ENCODE measurements around the gene FHAD1. TPM values are rescaled to one million over a fixed set of nuclear protein-coding genes. Genes with fewer than 3 reads are reported as not detected.

FHAD1 gene
- total RNA-seq, 1 experiment from 2014 or later: 3.5 TPM

DNA sequence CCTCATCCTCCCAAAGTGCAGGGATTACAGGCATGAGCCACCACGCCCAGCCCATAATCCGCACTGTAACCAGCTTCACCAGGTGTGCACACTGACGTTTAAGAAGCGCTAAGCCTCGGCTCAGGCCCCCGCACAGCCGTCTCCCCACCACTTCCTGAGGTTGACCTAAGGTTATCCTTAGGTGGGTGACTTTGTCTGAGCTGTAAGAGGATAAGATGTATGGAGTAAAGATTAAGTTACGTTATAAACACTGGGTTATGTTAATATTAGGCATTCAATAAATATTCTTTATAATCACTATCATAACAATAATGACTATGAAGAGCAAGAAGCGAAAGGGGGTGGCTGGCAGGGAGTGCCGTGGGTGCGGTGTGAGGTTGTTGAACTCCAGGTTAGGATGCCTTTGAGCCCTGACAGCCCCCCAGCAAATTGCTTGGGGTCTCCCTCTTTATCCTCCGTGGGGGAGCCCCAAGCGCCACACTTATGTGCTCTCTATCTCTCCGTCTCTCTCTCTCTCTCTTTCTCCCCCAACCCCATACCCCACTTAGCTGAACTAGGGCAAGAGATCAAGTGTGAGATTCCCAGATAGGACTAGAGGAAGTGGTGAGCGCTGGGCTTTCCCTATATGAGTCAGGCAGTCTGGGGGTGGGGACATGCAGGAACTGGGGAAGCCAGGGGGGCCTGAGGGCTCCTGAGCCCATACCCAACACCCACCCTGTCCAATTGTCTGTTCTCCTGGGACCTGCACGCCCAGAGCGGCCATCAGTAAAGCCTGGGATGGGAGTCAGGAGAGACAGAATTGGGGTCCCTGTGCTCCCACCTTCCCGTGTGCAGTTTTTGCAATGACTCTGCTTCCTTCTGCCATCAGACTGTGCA lies 170.3 kb downstream of the FHAD1 start:
- BruUV-seq (replicated peaks): no TSS peak
- DNase-seq (ENCODE audit: low read depth, low spot score) (no peak), ATAC-seq (peak; percentile 3; the same call in 1 of the 2 replicates)
- peaks cover 0 to 27% of the 10 kb centered on the region in 2 experiments; a peak in 1 of 4 replicates for H3K36me3 ChIP-seq (ENCODE audit: control insufficient read depth in 1 of 2, insufficient read depth in 2 of 2, low read length in 2 of 2)
- no peaks in the 10 kb centered on the region for H3K9me2 ChIP-seq (ENCODE audit: insufficient read depth)
- H3K27ac ChIP-seq (ENCODE audit: low read depth, low read length): no peak overlapping the region
- H2AFZ ChIP-seq (ENCODE audit: low read depth, low read length, poor library complexity, severe bottlenecking): no peak overlapping the region
- no peaks in the 10 kb centered on the region for H3K9me3 ChIP-seq (ENCODE audit: control insufficient read depth in 1 of 2, insufficient read depth in 1 of 2, low read depth in 1 of 2, low read length in 2 of 2)
- H3K4me3 ChIP-seq (replicated peaks in 1 of 2; ENCODE audit: low read depth in 1 of 2, low read length in 2 of 2): no peak overlapping the region
- peaks cover 12 to 75% of the 10 kb centered on the region in 2 experiments for H3K4me1 ChIP-seq (ENCODE audit: control insufficient read depth in 1 of 2, insufficient read depth in 2 of 2, low read length in 2 of 2)
- H3K27me3 ChIP-seq (ENCODE audit: insufficient read depth, low read length): no peaks in the 10 kb centered on the region
- TF ChIP-seq, protein P1, sequence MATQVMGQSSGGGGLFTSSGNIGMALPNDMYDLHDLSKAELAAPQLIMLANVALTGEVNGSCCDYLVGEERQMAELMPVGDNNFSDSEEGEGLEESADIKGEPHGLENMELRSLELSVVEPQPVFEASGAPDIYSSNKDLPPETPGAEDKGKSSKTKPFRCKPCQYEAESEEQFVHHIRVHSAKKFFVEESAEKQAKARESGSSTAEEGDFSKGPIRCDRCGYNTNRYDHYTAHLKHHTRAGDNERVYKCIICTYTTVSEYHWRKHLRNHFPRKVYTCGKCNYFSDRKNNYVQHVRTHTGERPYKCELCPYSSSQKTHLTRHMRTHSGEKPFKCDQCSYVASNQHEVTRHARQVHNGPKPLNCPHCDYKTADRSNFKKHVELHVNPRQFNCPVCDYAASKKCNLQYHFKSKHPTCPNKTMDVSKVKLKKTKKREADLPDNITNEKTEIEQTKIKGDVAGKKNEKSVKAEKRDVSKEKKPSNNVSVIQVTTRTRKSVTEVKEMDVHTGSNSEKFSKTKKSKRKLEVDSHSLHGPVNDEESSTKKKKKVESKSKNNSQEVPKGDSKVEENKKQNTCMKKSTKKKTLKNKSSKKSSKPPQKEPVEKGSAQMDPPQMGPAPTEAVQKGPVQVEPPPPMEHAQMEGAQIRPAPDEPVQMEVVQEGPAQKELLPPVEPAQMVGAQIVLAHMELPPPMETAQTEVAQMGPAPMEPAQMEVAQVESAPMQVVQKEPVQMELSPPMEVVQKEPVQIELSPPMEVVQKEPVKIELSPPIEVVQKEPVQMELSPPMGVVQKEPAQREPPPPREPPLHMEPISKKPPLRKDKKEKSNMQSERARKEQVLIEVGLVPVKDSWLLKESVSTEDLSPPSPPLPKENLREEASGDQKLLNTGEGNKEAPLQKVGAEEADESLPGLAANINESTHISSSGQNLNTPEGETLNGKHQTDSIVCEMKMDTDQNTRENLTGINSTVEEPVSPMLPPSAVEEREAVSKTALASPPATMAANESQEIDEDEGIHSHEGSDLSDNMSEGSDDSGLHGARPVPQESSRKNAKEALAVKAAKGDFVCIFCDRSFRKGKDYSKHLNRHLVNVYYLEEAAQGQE (IDR thresholded peaks at IDR 0.05; ENCODE audit: low read depth): no peak
- TF ChIP-seq YY1 (IDR thresholded peaks at IDR 0.05; ENCODE audit: extremely low read depth, insufficient replicate concordance, low read depth, low read length) (no peak), MAX (IDR thresholded peaks at IDR 0.05) (no peak), EZH2 (IDR thresholded peaks at IDR 0.05) (no peak), EZH2phosphoT487 (IDR thresholded peaks at IDR 0.05; ENCODE audit: borderline replicate concordance) (no peak), JUND (IDR thresholded peaks at IDR 0.05) (no peak)
- H3K9ac ChIP-seq (ENCODE audit: low read length): 0 out of 2 replicates have a peak overlapping the region, but pooled peaks have one; percentile 18
- peaks cover 92% of the 10 kb centered on the region for H3K79me2 ChIP-seq (ENCODE audit: insufficient read depth, low read length)
- CTCF ChIA-PET: interaction anchor here (1.3 kb wide), 1 partner anchor 94 kb away, joined by 4 read pairs; no protein-coding TSS in a partner anchor
- RAD21 ChIA-PET (ENCODE audit: low non-redundant PET in 1 of 2, low total read pairs in 2 of 2, uncharacterized antibody in 2 of 2, unreplicated experiment in 2 of 2): no interaction called here
- POLR2A ChIA-PET: no interaction called here
- H4K20me1 ChIP-seq (ENCODE audit: insufficient read depth): peaks cover 5% of the 10 kb centered on the region; the same call in 1 of the 2 replicates
- intact Hi-C loops (cut with micrococcal nuclease): loop anchor here (5.0 kb wide), 1 partner anchor 95 kb away; no protein-coding TSS in a partner anchor
- H3K4me2 ChIP-seq (ENCODE audit: low read length): peak overlapping the region; percentile 73

All from HCT116 (cell line).